Kidney epithelial cell (primary cell): ENCODE measurements around the gene ABCD2. TPM values are rescaled to one million over a fixed set of nuclear protein-coding genes. Genes with fewer than 3 reads are reported as not detected.

Experiments
- DNase-seq: peaks from one replicate; pipeline ENCODE4 v3.0.0-alpha.2; 2010; ENCODE audit warnings: low read depth
- H3K27me3 ChIP-seq: 2 replicates; pipeline ENCODE4 v1.6.0; 2011; ENCODE audit warnings: low read length; ENCODE audit not compliant: control insufficient read depth, insufficient read depth
- H3K36me3 ChIP-seq: 2 replicates; pipeline ENCODE4 v1.5.1; 2011; ENCODE audit warnings: low read length; ENCODE audit not compliant: control insufficient read depth, insufficient read depth
- H3K4me3 ChIP-seq: 2 replicates; pipeline ENCODE4 v1.5.1; 2011; ENCODE audit warnings: low read depth, mild to moderate bottlenecking, control low read depth, low read length
- total RNA-seq: library from RNA; depleted of rRNA; stranded (reverse); fragments of >200 nt; gene quantifications from 2 replicates; pipeline ENCODE4 v1.2.3, GENCODE V29; 2015
- TF ChIP-seq, protein P1 (sequence below): IDR thresholded peaks from 2 replicates; pipeline ENCODE4 v1.5.1; 2011; ENCODE audit warnings: mild to moderate bottlenecking, moderate library complexity, low read length, control low read depth, inconsistent platforms; ENCODE audit not compliant: insufficient read depth, poor library complexity, severe bottlenecking

Gene ABCD2
- total RNA-seq = not detected in 2 replicates

DNA sequence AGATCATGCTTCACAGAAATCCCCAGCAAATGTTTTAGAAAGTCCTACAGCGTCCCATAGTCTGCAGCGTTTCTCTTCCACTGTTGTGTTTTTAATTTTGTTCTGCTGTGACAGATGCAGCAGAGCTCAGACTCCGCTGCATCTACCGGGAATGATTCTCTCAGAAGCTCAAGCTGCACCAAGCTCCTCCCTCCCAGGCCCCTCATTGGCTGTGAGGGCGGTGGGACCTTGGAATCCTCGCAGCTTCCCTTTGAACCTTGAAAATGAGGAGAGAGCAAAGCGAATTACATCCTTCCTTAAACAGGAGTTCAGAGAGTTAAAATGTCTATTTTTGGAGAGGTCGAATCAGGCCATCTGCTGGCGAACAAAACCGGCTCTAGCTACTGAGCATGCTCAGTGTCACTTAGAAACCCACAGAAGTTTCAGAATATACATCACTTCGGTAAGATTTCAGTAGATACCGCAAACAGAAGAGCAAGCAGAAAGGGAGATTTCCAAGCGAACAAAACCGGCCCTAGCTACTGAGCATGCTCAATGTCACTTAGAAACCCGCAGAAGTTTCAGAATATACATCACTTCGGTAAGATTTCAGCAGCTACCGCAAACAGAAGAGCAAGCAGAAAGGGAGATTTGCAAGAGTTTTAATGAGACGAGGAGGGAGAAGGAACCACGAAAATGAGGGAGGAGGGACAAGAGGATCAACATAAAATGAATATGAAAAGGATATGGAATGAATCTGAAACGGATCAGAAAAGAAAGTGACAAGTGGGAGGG lies at the start of gene ABCD2:
TSS of gene ABCD2 (minus strand) at position 144 of the 774 bp plus-strand sequence. CDS start 188 bp downstream, outside the sequence.
- no peaks in the 10 kb centered on the region for H3K27me3 ChIP-seq
- H3K36me3 ChIP-seq = no peaks in the 10 kb centered on the region
- TF ChIP-seq, protein P1, sequence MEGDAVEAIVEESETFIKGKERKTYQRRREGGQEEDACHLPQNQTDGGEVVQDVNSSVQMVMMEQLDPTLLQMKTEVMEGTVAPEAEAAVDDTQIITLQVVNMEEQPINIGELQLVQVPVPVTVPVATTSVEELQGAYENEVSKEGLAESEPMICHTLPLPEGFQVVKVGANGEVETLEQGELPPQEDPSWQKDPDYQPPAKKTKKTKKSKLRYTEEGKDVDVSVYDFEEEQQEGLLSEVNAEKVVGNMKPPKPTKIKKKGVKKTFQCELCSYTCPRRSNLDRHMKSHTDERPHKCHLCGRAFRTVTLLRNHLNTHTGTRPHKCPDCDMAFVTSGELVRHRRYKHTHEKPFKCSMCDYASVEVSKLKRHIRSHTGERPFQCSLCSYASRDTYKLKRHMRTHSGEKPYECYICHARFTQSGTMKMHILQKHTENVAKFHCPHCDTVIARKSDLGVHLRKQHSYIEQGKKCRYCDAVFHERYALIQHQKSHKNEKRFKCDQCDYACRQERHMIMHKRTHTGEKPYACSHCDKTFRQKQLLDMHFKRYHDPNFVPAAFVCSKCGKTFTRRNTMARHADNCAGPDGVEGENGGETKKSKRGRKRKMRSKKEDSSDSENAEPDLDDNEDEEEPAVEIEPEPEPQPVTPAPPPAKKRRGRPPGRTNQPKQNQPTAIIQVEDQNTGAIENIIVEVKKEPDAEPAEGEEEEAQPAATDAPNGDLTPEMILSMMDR = no peak
- peak; percentile 49 for DNase-seq
- H3K4me3 ChIP-seq = peak within 1 kb of the TSS; percentile 53

DNA sequence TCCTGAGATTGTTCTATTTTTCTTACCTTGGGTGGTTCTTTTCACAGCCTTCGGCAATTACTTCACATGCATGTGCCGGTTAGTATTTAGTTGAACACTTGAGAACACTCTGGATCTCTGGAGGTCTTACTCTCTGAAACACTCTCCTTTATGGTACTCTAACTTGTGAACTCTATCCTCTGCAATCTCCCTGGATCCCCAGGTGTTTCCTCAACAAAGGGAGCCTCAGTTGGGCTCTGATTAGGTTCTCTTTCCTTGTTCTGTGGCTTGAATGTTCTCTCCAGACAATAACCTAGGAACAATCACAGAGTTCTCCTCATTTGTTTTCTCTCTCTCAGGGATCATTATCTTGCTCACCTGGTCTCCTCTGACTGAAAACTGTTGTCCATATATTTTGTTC lies 40.5 kb upstream of the ABCD2 start:
- Histone ChIP-seq H3K27me3 (no peaks in the 10 kb centered on the region), H3K4me3 (no peak overlapping the region), H3K36me3 (no peaks in the 10 kb centered on the region)
- DNase-seq = no peak
- TF ChIP-seq, protein P1 = no peak

DNA sequence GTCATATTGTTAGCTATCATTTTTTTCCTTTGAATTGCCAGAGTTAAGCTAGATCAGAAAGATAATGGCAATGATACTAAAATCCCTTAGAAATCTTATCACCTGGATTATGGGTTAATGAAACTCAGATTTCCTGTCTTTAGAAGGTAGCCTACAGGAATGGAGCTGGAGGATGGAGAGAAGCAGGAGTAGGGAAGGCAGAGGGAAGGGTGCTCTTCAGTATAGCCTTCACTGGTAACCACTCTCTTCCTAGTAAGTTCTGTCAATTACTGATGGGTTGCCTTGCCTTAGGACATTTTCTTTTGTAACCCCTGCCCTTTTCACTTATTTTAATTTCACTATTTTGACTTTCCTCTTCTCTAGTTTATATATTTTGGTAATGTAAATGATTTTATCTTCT lies 27.8 kb upstream of the ABCD2 start:
- Histone ChIP-seq H3K36me3 (no peaks in the 10 kb centered on the region), H3K4me3 (no peak overlapping the region), H3K27me3 (no peaks in the 10 kb centered on the region)
- no peak for DNase-seq
- TF ChIP-seq, protein P1 = no peak

DNA sequence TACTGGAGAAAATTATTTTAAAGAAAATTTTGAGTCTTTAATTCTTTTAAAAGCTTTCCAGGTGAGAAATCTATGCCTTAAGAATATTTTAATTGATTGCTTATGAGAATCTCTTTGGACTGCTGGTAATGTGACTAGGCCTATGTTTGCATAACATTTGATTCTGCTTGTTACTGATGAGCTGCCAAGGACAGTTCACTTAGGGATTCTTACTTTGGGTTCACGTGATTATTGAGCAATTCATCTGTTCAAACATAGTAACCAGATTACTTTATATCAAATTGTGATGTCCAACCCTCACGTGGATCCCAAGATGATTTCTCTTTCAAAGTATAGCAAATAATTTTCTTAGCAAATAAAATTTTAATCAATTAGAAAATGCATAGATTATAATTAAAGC lies 27.4 kb upstream of the ABCD2 start:
- TF ChIP-seq, protein P1 = no peak
- Histone ChIP-seq H3K36me3 (no peaks in the 10 kb centered on the region), H3K27me3 (no peaks in the 10 kb centered on the region), H3K4me3 (no peak overlapping the region)
- DNase-seq = no peak

DNA sequence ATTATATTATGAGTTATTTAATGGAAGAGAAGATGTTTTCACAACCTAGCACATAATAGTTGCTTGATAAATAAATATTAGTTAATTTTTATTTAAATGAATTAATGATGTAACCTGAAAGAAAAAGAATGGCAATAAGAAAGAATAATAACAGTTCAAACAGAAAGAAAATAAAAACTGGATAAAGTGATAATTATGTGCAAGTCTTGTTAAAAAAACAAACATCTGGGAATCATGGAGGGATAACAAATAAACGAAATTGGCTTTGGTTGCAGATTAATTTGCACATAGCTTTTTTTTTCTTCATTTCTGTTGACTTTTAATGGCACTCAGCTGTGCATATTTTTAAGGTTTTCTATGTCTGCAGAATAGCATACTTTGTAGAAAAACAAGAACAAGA lies 23.4 kb upstream of the ABCD2 start:
- Histone ChIP-seq H3K27me3 (no peaks in the 10 kb centered on the region), H3K4me3 (no peak overlapping the region), H3K36me3 (no peaks in the 10 kb centered on the region)
- no peak for DNase-seq
- TF ChIP-seq, protein P1 = no peak

DNA sequence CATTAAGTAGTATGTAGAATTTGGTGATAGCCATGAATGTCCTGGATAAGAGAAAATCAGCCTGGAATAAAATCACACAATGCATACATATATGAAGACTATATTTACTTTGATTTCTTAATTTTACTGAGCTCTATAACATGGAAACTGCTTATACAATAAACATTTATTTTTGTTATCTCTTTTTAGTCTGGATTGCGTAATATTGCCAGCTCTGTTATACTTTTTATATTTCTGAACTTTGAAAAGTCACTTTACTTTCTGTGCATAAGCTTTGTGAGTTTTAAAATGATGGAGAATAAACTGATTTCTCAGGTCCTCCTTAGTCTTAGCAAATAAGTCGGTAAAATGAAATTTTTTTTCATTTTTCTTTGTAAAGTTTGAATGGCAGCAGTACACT lies 19.2 kb upstream of the ABCD2 start:
- Histone ChIP-seq H3K4me3 (no peak overlapping the region), H3K27me3 (no peaks in the 10 kb centered on the region), H3K36me3 (no peaks in the 10 kb centered on the region)
- DNase-seq = no peak
- TF ChIP-seq, protein P1 = no peak
